Activated naive CD8-positive, alpha-beta T cell treated with anti-CD3 and anti-CD28 coated beads, Interleukin-2, amount 50 U/mL, for 16 hours (primary cell): ENCODE measurements around the gene LOX.

Source experiments
- DNase-seq: peaks from one replicate; pipeline ENCODE4 v3.0.0-alpha.2; 2020; ENCODE audit warnings: low read depth, low spot score

Gene LOX

GRCh38 chr5:122053181-122054109 lies 24.6 kb downstream of the LOX start:
- no peak for DNase-seq

GRCh38 chr5:122051569-122051968 lies 26.5 kb downstream of the LOX start:
- no peak for DNase-seq

GRCh38 chr5:122050959-122051358 lies 27.1 kb downstream of the LOX start:
- DNase-seq: no peak

DNA sequence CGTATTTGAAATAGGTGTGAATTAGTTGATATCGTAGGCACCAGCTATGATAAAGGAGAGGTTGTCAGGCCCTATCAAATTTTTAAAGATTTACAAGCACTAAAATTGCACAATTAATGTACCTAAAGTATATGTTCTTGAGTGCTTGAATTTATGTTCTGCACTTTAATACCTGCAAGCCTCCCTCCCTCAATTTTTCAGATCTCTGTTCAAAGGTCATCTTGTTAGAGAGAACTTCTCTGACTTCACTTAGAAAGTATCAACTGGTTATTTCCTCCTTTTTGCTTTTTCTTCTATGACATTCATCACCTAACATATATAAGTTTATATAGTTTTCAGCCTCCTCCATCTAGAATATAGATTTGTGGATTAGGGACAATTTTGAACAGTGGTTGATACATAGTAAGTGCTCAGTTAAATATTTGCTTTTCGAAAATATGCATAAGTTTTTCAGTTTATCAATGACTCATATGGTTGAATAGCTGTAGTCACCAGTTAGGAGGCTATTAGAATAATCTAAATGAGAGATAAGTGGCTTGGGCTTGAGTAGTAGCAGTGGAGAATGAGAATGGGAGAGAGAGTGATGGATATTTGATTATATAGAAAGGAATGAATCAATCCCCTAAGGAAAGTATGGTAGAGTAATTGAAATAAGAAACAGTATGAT lies 37.3 kb downstream of the LOX start:
- DNase-seq: no peak

- DNase-seq: no peak
Measured at GRCh38 chr5:122036326-122036725, 41.7 kb downstream of the LOX start.

DNA sequence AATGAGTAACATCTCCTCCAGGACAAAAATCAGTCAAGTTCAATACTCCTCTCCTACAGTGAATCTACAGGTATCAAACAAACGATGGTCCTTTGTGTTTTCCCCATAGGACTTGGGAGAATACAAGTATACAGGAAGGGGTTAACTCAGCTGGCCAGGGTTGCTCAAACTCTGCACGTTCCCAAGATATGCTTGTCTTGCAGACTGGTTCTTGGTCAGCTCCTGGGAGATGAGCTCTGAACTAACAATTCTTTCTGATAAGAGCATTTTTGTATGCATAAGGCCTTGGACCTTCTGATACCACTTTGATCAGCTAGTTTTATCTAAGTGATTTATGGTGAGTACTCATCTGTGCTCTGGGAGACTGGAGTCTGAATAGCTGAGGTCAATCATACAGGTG lies 42.1 kb downstream of the LOX start:
- DNase-seq: no peak

- no peak for DNase-seq
Measured at GRCh38 chr5:122031836-122032235, 46.2 kb downstream of the LOX start.

- no peak for DNase-seq
Measured at GRCh38 chr5:122030251-122030650, 47.8 kb downstream of the LOX start.

GRCh38 chr5:122029818-122030217 lies 48.2 kb downstream of the LOX start:
- no peak for DNase-seq

GRCh38 chr5:122022966-122023365 lies 55.1 kb downstream of the LOX start:
- DNase-seq: no peak

DNA sequence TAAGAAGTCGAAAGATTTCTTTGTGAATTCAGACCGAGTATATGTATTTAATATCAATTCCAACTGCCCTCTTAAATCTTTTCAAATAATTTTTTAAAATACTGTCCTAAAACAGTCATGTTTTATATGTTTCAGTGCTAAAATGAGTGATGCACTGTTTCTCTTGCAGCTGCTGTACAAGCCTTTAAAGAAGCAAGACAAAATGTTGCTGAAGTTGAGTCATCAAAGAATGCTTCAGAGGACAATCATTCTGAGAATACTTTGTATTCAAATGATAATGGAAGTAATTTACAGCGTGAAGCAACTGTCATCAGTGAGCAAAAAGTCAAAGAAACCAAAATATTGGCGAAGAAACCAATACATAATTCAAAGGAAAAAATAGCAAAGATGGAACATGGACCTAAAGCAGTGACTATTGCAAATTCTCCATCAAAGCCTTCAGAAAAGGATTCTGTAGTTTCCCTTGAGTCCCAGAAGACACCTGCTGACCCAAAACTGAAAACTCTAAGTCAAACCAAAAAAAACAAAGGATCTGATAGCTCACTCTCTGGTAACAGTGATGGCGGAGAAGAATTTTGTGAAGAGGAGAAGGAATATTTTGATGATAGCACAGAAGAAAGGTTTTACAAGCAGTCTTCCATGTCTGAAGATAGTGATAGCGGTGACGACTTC lies 58.0 kb downstream of the LOX start:
- no peak for DNase-seq

GRCh38 chr5:122015471-122015870 lies 62.6 kb downstream of the LOX start:
- no peak for DNase-seq

DNA sequence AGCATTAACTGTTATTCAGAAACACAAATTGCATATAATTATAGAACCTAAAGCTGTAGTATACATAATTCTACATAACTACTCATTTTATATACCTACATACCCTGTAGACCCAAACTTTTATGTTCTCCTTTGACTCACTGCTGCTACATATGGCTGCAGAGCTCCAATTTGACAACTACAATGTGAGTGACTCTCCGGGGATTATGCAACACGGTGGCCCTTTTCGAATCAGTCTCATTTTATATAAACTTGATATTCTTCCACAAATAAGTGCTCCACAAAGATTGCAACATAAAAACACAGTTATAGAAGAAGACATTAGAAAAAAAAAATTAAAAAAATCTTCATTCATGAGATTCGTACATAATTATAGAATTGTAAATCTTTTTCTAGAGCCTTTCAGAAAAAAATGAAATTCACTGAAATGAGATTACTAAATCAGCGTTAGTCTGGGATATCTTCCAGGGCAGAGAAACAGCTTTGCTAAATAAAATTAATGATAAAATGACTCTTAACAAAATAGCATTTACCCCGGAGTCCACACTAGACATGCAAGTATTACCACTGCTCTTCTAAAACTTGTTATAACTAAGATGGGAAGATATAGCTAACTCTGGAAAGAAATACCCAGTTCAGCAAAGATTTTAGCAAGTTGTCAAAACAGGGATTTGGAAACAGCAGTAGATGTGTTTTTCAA lies 63.7 kb downstream of the LOX start:
- no peak for DNase-seq
